Mesendoderm (in vitro differentiated cells): Measurements from ENCODE around the gene MARK2.

ENCODE experiments used
- DNase-seq: peaks from one replicate; pipeline ENCODE4 v3.0.0; 2013
- H2AK5ac ChIP-seq: 2 replicates; pipeline ENCODE4 v1.6.1; 2013; ENCODE audit warnings: low read length, inconsistent platforms
- H2BK120ac ChIP-seq: 2 replicates; pipeline ENCODE4 v1.6.1; 2013; ENCODE audit warnings: low read depth, mild to moderate bottlenecking, low read length, moderate library complexity, mixed read lengths
- H2BK15ac ChIP-seq: replicated peaks from 2 replicates; pipeline ENCODE4 v1.6.1; 2013; ENCODE audit warnings: low read depth, mild to moderate bottlenecking, moderate library complexity
- H2BK5ac ChIP-seq: 2 replicates; pipeline ENCODE4 v1.6.1; 2013; ENCODE audit warnings: low read length, inconsistent platforms
- H3K18ac ChIP-seq: 2 replicates; pipeline ENCODE4 v1.6.1; 2013; ENCODE audit warnings: mild to moderate bottlenecking, low read length, mixed read lengths
- H3K23ac ChIP-seq: one replicate; pipeline ENCODE4 v1.6.1; 2013; ENCODE audit warnings: low read length
- H3K27ac ChIP-seq: 2 replicates; pipeline ENCODE4 v1.5.1; 2013; ENCODE audit warnings: low read depth, mild to moderate bottlenecking, inconsistent platforms, low read length, moderate library complexity
- H3K27me3 ChIP-seq: 2 replicates; pipeline ENCODE4 v1.6.1; 2013; ENCODE audit warnings: low read length, control low read depth, mild to moderate bottlenecking, inconsistent platforms; ENCODE audit not compliant: insufficient read depth, poor library complexity
- H3K36me3 ChIP-seq: 2 replicates; pipeline ENCODE4 v1.6.1; 2013; ENCODE audit warnings: low read length, inconsistent platforms; ENCODE audit not compliant: control insufficient read depth, insufficient read depth
- H3K4ac ChIP-seq: one replicate; pipeline ENCODE4 v1.6.1; 2013; ENCODE audit warnings: low read depth, mild to moderate bottlenecking, low read length, moderate library complexity
- H3K4me1 ChIP-seq: 2 replicates; pipeline ENCODE4 v1.6.1; 2013; ENCODE audit warnings: low read depth, low read length, inconsistent platforms; ENCODE audit not compliant: control insufficient read depth
- H3K4me2 ChIP-seq: 2 replicates; pipeline ENCODE4 v1.6.1; 2013; ENCODE audit warnings: low read length
- H3K4me3 ChIP-seq: 2 replicates; pipeline ENCODE4 v1.5.1; 2013; ENCODE audit warnings: mild to moderate bottlenecking, low read length
- H3K56ac ChIP-seq: one replicate; pipeline ENCODE4 v1.6.1; 2013; ENCODE audit warnings: low read length
- H3K79me1 ChIP-seq: 2 replicates; pipeline ENCODE4 v1.6.1; 2013; ENCODE audit warnings: low read length, inconsistent platforms
- H3K79me2 ChIP-seq: 2 replicates; pipeline ENCODE4 v1.6.1; 2013; ENCODE audit warnings: mild to moderate bottlenecking, low read length; ENCODE audit not compliant: control insufficient read depth, insufficient read depth
- H3K9ac ChIP-seq: 2 replicates; pipeline ENCODE4 v1.6.1; 2013; ENCODE audit warnings: low read length, inconsistent platforms
- H4K5ac ChIP-seq: one replicate; pipeline ENCODE4 v1.6.1; 2013; ENCODE audit warnings: low read length
- H4K8ac ChIP-seq: one replicate; pipeline ENCODE4 v1.6.1; 2013; ENCODE audit warnings: low read depth, mild to moderate bottlenecking, control low read depth, low read length, moderate library complexity
- WGBS: extraction: QIAGEN DNeasy Blood & Tissue Kit; methylation state at CpG from one replicate; pipeline ENCODE4 v1.1.7; 2013; ENCODE audit warnings: low lambda C conversion rate, missing lambda C conversion rate; ENCODE audit not compliant: insufficient coverage; ENCODE audit errors: extremely low coverage; 5-methylcytosine and 5-hydroxymethylcytosine counted together

The MARK2 gene

GRCh38 chr11:63813035-63813562 is 25.8 kb upstream of the MARK2 start, which contains the start of gene SPINDOC:
TSS of gene SPINDOC (plus strand) at chr11:63813456. CDS start at chr11:63813687, 231 bp downstream.
- H3K4me3 ChIP-seq: peak within 1 kb of the TSS; percentile 99
- H3K4me2 ChIP-seq: peak within 1 kb of the TSS; percentile 90
- H4K8ac ChIP-seq: no peak within 1 kb of the TSS
- peaks cover 35% of the 10 kb centered on the region for H3K79me2 ChIP-seq
- peak within 1 kb of the TSS; percentile 91 for H3K18ac ChIP-seq
- H3K27ac ChIP-seq: peak within 1 kb of the TSS; percentile 81
- peaks cover 10% of the 10 kb centered on the region for H3K36me3 ChIP-seq
- H2AK5ac ChIP-seq: peak within 1 kb of the TSS; percentile 94
- no peak within 1 kb of the TSS for H2BK15ac ChIP-seq
- H3K56ac ChIP-seq: peak within 1 kb of the TSS; percentile 100
- H3K23ac ChIP-seq: peak within 1 kb of the TSS; percentile 99
- peak within 1 kb of the TSS; percentile 85 for H2BK5ac ChIP-seq
- H3K9ac ChIP-seq: peak within 1 kb of the TSS; percentile 98
- H4K5ac ChIP-seq: no peak within 1 kb of the TSS
- H3K27me3 ChIP-seq: no peaks in the 10 kb centered on the region
- H2BK120ac ChIP-seq: peak within 1 kb of the TSS; percentile 6
- peaks cover 26% of the 10 kb centered on the region for H3K79me1 ChIP-seq
- peak; percentile 73 for DNase-seq
- WGBS: no CpG with 5 or more reads among the region's 65 CpGs
- H3K4me1 ChIP-seq: peaks cover 14% of the 10 kb centered on the region
- peak within 1 kb of the TSS; percentile 90 for H3K4ac ChIP-seq

- peaks cover 15% of the 10 kb centered on the region for H3K36me3 ChIP-seq
- no peaks in the 10 kb centered on the region for H3K27me3 ChIP-seq
- H3K4me2 ChIP-seq: peak overlapping the region; percentile 90
- peaks cover 35% of the 10 kb centered on the region for H3K79me2 ChIP-seq
- peak overlapping the region; percentile 98 for H3K9ac ChIP-seq
- H2BK5ac ChIP-seq: peak overlapping the region; percentile 85
- H3K56ac ChIP-seq: peak overlapping the region; percentile 100
- H3K23ac ChIP-seq: peak overlapping the region; percentile 99
- no peak overlapping the region for H4K8ac ChIP-seq
- H2AK5ac ChIP-seq: peak overlapping the region; percentile 94
- H2BK15ac ChIP-seq: no peak overlapping the region
- H3K4me3 ChIP-seq: peak overlapping the region; percentile 99
- peak overlapping the region; percentile 6 for H2BK120ac ChIP-seq
- DNase-seq: peak; percentile 71
- peak overlapping the region; percentile 91 for H3K18ac ChIP-seq
- H3K4me1 ChIP-seq: peaks cover 14% of the 10 kb centered on the region
- H3K79me1 ChIP-seq: peaks cover 26% of the 10 kb centered on the region
- peak overlapping the region; percentile 81 for H3K27ac ChIP-seq
- no peak overlapping the region for H4K5ac ChIP-seq
- WGBS: no CpG with 5 or more reads among the region's 74 CpGs
- H3K4ac ChIP-seq: peak overlapping the region; percentile 90
Measured at GRCh38 chr11:63813563-63814382, 25.1 kb upstream of the MARK2 start.

- peaks cover 14% of the 10 kb centered on the region for H3K4me1 ChIP-seq
- H3K4ac ChIP-seq: no peak overlapping the region
- H3K56ac ChIP-seq: peak overlapping the region; percentile 100
- H4K8ac ChIP-seq: no peak overlapping the region
- H3K18ac ChIP-seq: peak overlapping the region; percentile 91
- H2AK5ac ChIP-seq: no peak overlapping the region
- peaks cover 35% of the 10 kb centered on the region for H3K79me2 ChIP-seq
- peak overlapping the region; percentile 98 for H3K9ac ChIP-seq
- peak overlapping the region; percentile 89 for H3K23ac ChIP-seq
- H3K79me1 ChIP-seq: peaks cover 26% of the 10 kb centered on the region
- H3K36me3 ChIP-seq: peaks cover 15% of the 10 kb centered on the region
- no CpG with 5 or more reads among the region's 7 CpGs for WGBS
- no peaks in the 10 kb centered on the region for H3K27me3 ChIP-seq
- H4K5ac ChIP-seq: no peak overlapping the region
- peak overlapping the region; percentile 99 for H3K4me3 ChIP-seq
- peak overlapping the region; percentile 90 for H3K4me2 ChIP-seq
- H2BK120ac ChIP-seq: no peak overlapping the region
- DNase-seq: no peak
- H3K27ac ChIP-seq: peak overlapping the region; percentile 81
- H2BK5ac ChIP-seq: peak overlapping the region; percentile 13
- H2BK15ac ChIP-seq: no peak overlapping the region
Measured at GRCh38 chr11:63814383-63814736, 24.6 kb upstream of the MARK2 start.

- Histone ChIP-seq H2BK120ac (no peak overlapping the region), H3K27ac (no peak overlapping the region), H3K18ac (no peak overlapping the region), H3K4me1 (peaks cover 14% of the 10 kb centered on the region), H2BK15ac (no peak overlapping the region), H4K8ac (no peak overlapping the region), H4K5ac (no peak overlapping the region), H3K4ac (no peak overlapping the region), H3K79me1 (peaks cover 26% of the 10 kb centered on the region), H3K23ac (no peak overlapping the region), H3K36me3 (peaks cover 20% of the 10 kb centered on the region), H3K4me2 (no peak overlapping the region), H2BK5ac (no peak overlapping the region), H3K27me3 (no peaks in the 10 kb centered on the region), H2AK5ac (no peak overlapping the region), H3K56ac (no peak overlapping the region), H3K79me2 (peaks cover 35% of the 10 kb centered on the region), H3K9ac (no peak overlapping the region), H3K4me3 (no peak overlapping the region)
- WGBS: no CpG with 5 or more reads among the region's 6 CpGs
- DNase-seq: no peak
Measured at GRCh38 chr11:63816166-63816565, 22.7 kb upstream of the MARK2 start.

- Histone ChIP-seq H3K4me1 (peaks cover 14% of the 10 kb centered on the region), H3K79me1 (peaks cover 26% of the 10 kb centered on the region), H3K4me3 (no peak overlapping the region), H3K79me2 (peaks cover 35% of the 10 kb centered on the region), H2AK5ac (no peak overlapping the region), H3K9ac (no peak overlapping the region), H3K27ac (no peak overlapping the region), H3K23ac (no peak overlapping the region), H3K18ac (no peak overlapping the region), H4K5ac (no peak overlapping the region), H3K36me3 (peaks cover 24% of the 10 kb centered on the region), H2BK120ac (no peak overlapping the region), H3K4me2 (no peak overlapping the region), H4K8ac (no peak overlapping the region), H2BK15ac (no peak overlapping the region), H2BK5ac (no peak overlapping the region), H3K4ac (no peak overlapping the region), H3K56ac (no peak overlapping the region), H3K27me3 (no peaks in the 10 kb centered on the region)
- DNase-seq: no peak
- WGBS: no CpG with 5 or more reads among the region's 3 CpGs
Measured at GRCh38 chr11:63816732-63817131, 22.2 kb upstream of the MARK2 start.
